Glutamatergic neuron (in vitro differentiated cells): ENCODE measurements around the gene TMCC2. TPM values are rescaled to one million over a fixed set of nuclear protein-coding genes. Genes with fewer than 3 reads are reported as not detected.

Source experiments
- DNase-seq: peaks from one replicate; pipeline ENCODE4 v3.0.0; 2022
- H3K27ac Mint-ChIP-seq: one replicate; pipeline ENCODE4 v1.8.0; 2020; ENCODE audit warnings: mild to moderate bottlenecking, mixed read lengths, inconsistent platforms; ENCODE audit not compliant: unreplicated experiment
- H3K27me3 Mint-ChIP-seq: one replicate; pipeline ENCODE4 v1.8.0; 2020; ENCODE audit warnings: mild to moderate bottlenecking, moderate library complexity, mixed read lengths, inconsistent platforms; ENCODE audit not compliant: unreplicated experiment
- H3K36me3 Mint-ChIP-seq: one replicate; pipeline ENCODE4 v1.8.0; 2020; ENCODE audit warnings: mild to moderate bottlenecking, mixed read lengths, inconsistent platforms; ENCODE audit not compliant: unreplicated experiment
- H3K4me1 Mint-ChIP-seq: one replicate; pipeline ENCODE4 v1.8.0; 2020; ENCODE audit warnings: mild to moderate bottlenecking, low read depth, mixed read lengths, inconsistent platforms; ENCODE audit not compliant: unreplicated experiment
- H3K4me3 Mint-ChIP-seq: one replicate; pipeline ENCODE4 v1.8.0; 2020; ENCODE audit warnings: mild to moderate bottlenecking, mixed read lengths, inconsistent platforms; ENCODE audit not compliant: unreplicated experiment
- H3K9me3 Mint-ChIP-seq: one replicate; pipeline ENCODE4 v1.8.0; 2020; ENCODE audit warnings: mild to moderate bottlenecking, moderate library complexity, mixed read lengths, inconsistent platforms; ENCODE audit not compliant: unreplicated experiment
- total RNA-seq: library from RNA; stranded (reverse); fragmentation: NEBNext Ultra II Directional; extraction: Animal tissue kit (Norgen Biotek cat#: 25700); gene quantifications from one replicate; pipeline ENCODE4 v1.2.1, GENCODE V29; 2021; ENCODE audit not compliant: unreplicated experiment
- TF ChIP-seq, protein P1 (sequence below): fragments of 200-600 bp; sonication (generic); IDR thresholded peaks from one replicate; pipeline ENCODE4 v1.5.0; 2021; ENCODE audit not compliant: partially characterized antibody, unreplicated experiment

Gene TMCC2
- total RNA-seq, 1 donor from 2014 or later, result 80.1 TPM

DNA sequence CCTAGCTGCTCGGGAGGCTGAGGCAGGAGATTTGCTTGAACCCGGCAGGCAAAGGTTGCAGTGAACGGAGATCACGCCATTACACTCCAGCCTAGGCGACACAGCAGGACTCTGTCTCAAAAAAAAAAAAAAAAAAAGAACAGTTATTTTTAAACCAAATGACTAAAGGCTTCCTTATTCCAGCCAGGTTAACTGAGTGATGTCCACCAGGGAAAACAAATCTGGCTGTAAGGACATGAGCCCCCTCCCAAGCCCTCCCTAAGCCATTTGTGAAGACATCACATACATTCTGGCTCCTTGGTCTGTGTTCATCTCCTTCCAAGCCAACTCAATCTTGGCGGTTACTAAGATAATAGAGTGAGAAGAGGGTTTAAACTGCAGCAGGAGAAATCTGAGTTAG lies 8.2 kb downstream of the TMCC2 start:
- Mint-ChIP-seq H3K4me3 (no peak overlapping the region), H3K36me3 (no peaks in the 10 kb centered on the region), H3K9me3 (peaks cover 4% of the 10 kb centered on the region), H3K27me3 (no peaks in the 10 kb centered on the region), H3K27ac (no peak overlapping the region), H3K4me1 (peaks cover 31% of the 10 kb centered on the region)
- DNase-seq, result no peak
- TF ChIP-seq, protein P1, sequence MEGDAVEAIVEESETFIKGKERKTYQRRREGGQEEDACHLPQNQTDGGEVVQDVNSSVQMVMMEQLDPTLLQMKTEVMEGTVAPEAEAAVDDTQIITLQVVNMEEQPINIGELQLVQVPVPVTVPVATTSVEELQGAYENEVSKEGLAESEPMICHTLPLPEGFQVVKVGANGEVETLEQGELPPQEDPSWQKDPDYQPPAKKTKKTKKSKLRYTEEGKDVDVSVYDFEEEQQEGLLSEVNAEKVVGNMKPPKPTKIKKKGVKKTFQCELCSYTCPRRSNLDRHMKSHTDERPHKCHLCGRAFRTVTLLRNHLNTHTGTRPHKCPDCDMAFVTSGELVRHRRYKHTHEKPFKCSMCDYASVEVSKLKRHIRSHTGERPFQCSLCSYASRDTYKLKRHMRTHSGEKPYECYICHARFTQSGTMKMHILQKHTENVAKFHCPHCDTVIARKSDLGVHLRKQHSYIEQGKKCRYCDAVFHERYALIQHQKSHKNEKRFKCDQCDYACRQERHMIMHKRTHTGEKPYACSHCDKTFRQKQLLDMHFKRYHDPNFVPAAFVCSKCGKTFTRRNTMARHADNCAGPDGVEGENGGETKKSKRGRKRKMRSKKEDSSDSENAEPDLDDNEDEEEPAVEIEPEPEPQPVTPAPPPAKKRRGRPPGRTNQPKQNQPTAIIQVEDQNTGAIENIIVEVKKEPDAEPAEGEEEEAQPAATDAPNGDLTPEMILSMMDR, result no peak

DNA sequence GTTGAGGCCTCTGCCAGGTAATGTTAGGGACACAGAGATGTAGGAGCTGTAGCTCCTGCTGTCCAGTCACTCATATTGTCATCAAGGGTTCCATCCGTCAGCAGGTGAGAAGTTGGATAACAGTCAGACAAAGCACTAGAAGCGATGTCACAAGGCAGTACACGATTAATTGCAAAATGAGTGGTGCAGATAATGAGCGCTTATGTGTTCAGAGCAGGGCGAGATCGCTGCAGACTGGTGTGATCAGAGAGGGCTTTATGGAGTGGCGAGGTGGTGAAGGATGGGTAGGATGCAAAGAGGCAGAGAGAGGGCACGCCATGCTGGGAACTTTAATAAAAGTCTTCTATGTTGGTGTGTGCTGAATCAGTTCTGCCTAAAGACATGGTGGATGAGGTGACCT lies 8.8 kb downstream of the TMCC2 start:
- H3K9me3 Mint-ChIP-seq, result peaks cover 4% of the 10 kb centered on the region
- H3K27me3 Mint-ChIP-seq, result no peaks in the 10 kb centered on the region
- H3K27ac Mint-ChIP-seq, result no peak overlapping the region
- H3K4me3 Mint-ChIP-seq, result peak overlapping the region; percentile 13
- H3K4me1 Mint-ChIP-seq, result peaks cover 31% of the 10 kb centered on the region
- DNase-seq, result no peak
- H3K36me3 Mint-ChIP-seq, result no peaks in the 10 kb centered on the region
- TF ChIP-seq, protein P1, result no peak

DNA sequence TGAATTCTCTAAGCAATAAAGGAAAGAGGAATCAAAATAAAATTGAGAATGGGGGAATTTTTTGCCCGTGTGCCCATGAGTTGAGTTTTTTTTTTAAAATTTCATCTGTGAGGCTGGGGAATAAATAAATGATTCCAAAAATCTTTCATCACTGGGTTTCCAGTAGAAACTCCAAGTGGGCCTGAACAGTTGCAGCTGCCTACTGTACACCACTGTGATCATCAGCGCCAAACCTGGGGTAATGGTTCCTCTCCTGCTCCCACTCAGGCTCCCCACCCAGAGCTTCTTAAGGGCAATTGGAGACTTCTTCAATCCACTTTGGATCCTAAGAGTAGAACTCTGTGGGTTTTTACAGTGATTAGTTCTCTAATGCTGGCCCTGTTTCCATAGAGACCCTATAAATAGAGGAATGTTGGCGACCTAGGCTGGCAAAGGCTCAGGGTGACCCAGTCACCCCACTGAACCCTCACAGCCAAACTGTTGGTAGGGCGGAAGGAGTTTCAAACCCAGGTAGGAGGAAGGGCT lies 9.3 kb downstream of the TMCC2 start:
- TF ChIP-seq, protein P1, result no peak
- Mint-ChIP-seq H3K9me3 (peaks cover 4% of the 10 kb centered on the region), H3K27me3 (no peaks in the 10 kb centered on the region), H3K4me3 (no peak overlapping the region), H3K4me1 (peaks cover 31% of the 10 kb centered on the region), H3K27ac (no peak overlapping the region), H3K36me3 (no peaks in the 10 kb centered on the region)
- DNase-seq, result no peak

DNA sequence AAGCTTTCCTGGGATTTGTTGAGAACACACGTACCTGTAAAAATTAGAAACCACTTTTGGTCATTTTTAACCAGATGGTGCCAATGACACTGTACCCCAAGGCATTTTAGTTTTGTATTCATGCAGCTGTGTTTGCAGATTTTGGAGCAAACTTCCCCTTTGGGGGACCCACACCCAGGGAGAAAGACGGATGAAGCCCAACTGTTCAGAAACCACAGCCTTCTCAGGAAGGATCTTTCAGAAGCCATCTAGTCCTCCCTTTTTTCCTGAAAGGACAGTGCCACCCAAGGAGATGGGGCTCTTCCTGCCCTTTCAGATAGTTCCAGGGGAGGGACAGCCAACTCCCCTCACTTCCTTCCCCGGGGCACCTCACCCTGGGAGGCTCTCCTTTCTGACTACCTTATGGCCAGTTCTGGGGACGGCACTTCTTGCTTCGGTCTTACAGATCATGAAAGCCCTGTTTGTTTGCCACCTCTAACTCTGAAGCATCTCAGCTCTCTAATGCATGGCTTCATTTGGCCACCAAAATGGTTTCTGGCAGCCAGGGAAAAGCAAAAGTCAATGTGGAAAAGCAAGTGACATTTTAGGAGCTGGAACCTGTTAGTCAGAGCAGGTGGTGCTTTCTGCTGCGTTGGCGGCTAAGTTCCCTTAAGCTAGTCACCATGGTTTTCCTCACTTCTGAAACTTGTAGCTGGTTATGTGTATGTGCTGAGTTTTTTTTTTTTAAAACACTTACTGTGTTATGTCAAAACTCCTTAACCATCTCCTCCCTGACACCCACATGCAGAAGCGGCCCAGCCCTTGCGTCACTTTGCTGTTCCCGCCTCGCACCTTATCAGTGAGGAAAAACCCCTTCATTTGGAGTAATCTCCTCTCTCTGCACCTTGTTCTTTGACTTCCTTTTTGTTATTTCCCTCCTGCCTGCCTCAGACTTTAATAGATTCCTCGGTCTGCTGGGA lies 10.1 kb downstream of the TMCC2 start:
- peaks cover 31% of the 10 kb centered on the region for H3K4me1 Mint-ChIP-seq
- TF ChIP-seq, protein P1, result no peak
- DNase-seq, result no peak
- H3K36me3 Mint-ChIP-seq, result peaks cover 7% of the 10 kb centered on the region
- H3K9me3 Mint-ChIP-seq, result peaks cover 4% of the 10 kb centered on the region
- no peak overlapping the region for H3K27ac Mint-ChIP-seq
- H3K27me3 Mint-ChIP-seq, result no peaks in the 10 kb centered on the region
- no peak overlapping the region for H3K4me3 Mint-ChIP-seq

DNA sequence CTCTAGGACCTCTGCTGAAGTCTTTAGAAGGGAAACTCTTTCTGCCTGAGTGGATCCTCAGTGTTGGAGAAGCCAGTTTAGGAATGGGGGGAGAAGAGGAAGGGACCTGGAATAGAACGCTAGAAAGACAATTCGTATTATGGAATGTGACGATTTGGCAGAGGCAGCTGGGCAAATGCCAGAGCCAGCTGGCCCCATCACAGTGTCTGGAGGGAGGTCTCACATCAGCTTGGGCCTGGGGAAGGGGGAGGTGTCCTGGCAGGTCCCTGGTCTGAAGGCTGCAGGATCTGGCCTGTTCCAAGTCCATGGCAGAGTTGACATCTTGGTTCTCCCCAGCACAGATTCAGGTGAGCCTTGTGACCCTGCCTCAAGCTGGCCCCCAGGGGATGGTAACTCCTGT lies 11.3 kb downstream of the TMCC2 start:
- Mint-ChIP-seq H3K9me3 (peaks cover 4% of the 10 kb centered on the region), H3K4me3 (no peak overlapping the region), H3K27ac (no peak overlapping the region), H3K36me3 (peaks cover 7% of the 10 kb centered on the region), H3K27me3 (no peaks in the 10 kb centered on the region), H3K4me1 (peaks cover 31% of the 10 kb centered on the region)
- DNase-seq, result no peak
- TF ChIP-seq, protein P1, result no peak
